PC-9 (cell line): ENCODE data around the gene PALLD.

Experiments used
- EZH2 ChIP-seq: fragments of 200-600 bp; sonication (generic); IDR thresholded peaks from 2 replicates; pipeline ENCODE4 v1.8.0; 2017; ENCODE audit warnings: antibody characterized with exemption, low read depth
- TF ChIP-seq, protein P1 (sequence below): fragments of 200-600 bp; sonication (generic); conservative IDR thresholded peaks from 2 replicates; pipeline ENCODE4 v1.6.1; 2017; ENCODE audit warnings: mixed run types, antibody characterized with exemption, mild to moderate bottlenecking, moderate library complexity

DNA sequence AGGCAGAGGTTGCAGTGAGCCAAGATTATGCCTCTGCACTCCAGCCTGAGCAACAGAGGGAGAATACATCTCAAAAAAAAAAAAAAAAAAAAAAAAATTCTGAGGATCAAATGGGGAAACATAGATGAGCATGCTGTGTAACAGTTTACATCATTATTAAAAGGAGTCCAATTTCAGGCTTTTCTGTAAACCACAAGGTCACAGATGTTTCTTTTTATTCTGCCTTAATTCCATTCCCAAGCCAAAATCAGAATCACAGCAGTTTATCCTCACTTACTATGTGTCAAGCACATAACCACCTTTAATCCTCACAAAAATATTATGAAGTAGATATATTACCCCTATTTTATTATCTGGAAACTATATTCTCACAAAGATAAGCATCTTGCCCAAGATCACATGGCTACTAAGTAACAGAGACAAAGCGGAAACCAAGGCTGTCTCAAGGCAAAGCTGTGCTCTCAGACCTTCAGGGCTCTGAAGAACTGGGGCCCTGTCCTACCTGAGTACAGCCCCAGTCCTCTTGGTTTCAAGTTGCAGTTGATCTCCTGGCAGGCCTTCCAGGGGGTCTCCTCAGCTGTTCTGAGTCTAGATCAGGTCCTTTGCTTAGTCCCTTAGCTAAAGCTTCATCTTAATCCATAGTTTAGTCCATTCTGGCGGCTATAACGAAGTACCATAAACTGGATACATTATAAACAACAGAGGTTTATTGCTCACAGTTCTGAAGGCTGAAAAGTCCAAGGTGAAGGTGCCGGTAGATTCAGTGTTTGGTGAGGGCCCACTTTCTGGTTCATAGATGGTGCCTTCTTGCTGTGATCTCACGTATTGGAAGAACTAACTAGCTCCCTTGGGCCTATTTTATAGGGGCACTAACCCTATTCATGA is 141.3 kb downstream of the PALLD start:
- TF ChIP-seq, protein P1, sequence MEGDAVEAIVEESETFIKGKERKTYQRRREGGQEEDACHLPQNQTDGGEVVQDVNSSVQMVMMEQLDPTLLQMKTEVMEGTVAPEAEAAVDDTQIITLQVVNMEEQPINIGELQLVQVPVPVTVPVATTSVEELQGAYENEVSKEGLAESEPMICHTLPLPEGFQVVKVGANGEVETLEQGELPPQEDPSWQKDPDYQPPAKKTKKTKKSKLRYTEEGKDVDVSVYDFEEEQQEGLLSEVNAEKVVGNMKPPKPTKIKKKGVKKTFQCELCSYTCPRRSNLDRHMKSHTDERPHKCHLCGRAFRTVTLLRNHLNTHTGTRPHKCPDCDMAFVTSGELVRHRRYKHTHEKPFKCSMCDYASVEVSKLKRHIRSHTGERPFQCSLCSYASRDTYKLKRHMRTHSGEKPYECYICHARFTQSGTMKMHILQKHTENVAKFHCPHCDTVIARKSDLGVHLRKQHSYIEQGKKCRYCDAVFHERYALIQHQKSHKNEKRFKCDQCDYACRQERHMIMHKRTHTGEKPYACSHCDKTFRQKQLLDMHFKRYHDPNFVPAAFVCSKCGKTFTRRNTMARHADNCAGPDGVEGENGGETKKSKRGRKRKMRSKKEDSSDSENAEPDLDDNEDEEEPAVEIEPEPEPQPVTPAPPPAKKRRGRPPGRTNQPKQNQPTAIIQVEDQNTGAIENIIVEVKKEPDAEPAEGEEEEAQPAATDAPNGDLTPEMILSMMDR: no peak
- TF ChIP-seq EZH2: no peak
